ENCODE measurements around the gene SDK1.

Gene SDK1

DNA sequence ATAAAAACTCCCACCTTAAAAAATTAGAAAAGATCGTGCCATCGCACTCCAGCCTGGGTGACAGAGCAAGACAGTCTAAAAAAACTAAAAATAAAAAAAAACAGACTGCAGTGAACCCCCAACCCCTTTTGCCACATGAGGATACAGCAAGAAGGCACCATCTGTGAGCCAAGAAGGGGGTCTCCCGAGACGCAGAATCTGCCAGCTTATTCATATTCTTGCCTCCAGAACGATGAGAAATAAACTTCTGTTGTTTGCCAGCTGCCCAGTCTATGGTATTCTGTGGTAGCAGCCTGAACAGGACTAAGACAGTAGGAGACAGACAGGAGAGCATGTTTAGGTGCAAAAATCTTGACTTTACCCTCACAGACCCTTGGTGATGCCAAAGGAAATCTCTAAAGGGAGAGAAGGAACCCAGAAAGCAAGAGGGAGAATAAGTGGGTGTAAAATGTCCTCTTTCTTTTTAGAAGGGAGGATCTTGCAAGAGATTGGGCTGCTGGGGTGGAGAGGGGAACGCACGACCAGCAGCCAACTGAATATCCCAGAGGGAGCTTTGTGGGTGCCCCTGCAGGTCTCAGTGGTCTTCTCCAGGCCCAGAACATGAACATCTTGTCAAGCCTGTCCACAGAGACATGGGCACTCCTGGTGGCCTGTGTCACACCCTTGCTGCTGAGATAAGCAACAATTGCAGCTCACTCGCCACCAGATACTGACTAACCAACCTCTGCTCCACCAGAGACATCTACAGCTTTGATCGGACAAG is 980.4 kb downstream of the SDK1 start:
- TF ChIP-seq, protein P1, sequence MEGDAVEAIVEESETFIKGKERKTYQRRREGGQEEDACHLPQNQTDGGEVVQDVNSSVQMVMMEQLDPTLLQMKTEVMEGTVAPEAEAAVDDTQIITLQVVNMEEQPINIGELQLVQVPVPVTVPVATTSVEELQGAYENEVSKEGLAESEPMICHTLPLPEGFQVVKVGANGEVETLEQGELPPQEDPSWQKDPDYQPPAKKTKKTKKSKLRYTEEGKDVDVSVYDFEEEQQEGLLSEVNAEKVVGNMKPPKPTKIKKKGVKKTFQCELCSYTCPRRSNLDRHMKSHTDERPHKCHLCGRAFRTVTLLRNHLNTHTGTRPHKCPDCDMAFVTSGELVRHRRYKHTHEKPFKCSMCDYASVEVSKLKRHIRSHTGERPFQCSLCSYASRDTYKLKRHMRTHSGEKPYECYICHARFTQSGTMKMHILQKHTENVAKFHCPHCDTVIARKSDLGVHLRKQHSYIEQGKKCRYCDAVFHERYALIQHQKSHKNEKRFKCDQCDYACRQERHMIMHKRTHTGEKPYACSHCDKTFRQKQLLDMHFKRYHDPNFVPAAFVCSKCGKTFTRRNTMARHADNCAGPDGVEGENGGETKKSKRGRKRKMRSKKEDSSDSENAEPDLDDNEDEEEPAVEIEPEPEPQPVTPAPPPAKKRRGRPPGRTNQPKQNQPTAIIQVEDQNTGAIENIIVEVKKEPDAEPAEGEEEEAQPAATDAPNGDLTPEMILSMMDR (IDR thresholded peaks at IDR 0.05; ENCODE audit: insufficient read depth, low read depth, low read length, missing control alignments), result no peak
- no peak for DNase-seq (ENCODE audit: low read depth)
- H3K4me3 ChIP-seq (ENCODE audit: low read length), result no peak overlapping the region

DNA sequence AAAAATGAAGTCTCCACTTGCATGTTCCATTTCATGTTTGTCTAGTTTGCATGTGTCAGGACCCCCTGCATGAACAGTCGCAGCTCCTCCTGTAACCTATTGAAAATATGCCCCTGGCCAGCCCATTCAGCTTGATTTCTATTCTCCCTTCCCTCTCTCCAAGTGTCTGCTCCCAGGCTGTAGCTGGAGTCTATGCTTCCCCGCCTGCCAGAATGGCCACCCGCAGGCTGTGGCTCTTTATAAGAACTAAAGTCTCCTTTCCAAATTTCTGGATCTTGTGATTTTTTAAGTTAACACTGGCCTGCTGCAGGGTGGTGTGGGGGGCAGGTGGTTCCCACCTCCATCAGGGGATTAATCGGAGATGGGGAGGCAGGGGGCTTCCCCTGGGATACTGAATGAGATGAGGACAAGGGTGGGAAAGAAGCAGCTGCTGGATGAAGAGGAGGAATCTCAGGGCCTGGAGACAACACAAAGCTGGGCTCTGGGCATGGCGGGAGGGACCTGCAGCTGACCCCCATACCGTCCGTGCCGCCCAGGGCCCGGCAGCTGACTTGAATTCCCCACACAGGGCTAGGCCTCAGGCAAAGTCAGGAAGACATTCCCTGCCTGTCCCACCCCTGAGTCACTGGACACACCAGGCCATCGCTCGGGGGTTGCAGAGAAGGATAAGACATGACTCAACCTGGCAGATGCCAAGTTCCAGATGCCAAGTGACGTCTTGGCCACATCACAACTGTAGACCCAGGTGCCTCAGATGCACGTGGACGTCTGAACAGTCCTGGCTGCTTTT is 981.6 kb downstream of the SDK1 start:
- H3K4me3 ChIP-seq (ENCODE audit: low read length), result no peak overlapping the region
- peak; percentile 46 for DNase-seq (ENCODE audit: low read depth)
- TF ChIP-seq, protein P1 (IDR thresholded peaks at IDR 0.05; ENCODE audit: insufficient read depth, low read depth, low read length, missing control alignments), result no peak

DNA sequence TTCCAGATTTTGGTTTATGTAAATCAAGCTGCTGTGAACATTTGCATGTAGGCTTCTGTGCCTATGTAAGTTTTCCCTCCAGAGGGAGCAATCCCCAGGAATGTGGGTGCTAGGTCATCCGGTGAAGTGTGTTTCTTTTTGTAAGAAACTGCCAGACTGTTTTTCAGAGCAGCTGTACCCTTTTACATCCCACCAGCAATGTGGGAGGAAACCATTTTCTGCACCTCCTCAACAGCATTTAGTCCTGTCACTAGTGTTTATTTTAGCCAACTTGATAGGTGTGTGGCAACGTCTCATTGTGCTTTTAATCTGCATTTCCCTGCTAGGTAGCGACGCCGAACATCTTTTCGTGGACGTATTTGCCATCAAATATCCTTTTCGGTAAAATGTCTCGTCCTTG is 985.3 kb downstream of the SDK1 start:
- H3K4me3 ChIP-seq (ENCODE audit: low read length), result no peak overlapping the region
- TF ChIP-seq, protein P1 (IDR thresholded peaks at IDR 0.05; ENCODE audit: insufficient read depth, low read depth, low read length, missing control alignments), result peak; percentile 10
- DNase-seq (ENCODE audit: low read depth), result no peak

DNA sequence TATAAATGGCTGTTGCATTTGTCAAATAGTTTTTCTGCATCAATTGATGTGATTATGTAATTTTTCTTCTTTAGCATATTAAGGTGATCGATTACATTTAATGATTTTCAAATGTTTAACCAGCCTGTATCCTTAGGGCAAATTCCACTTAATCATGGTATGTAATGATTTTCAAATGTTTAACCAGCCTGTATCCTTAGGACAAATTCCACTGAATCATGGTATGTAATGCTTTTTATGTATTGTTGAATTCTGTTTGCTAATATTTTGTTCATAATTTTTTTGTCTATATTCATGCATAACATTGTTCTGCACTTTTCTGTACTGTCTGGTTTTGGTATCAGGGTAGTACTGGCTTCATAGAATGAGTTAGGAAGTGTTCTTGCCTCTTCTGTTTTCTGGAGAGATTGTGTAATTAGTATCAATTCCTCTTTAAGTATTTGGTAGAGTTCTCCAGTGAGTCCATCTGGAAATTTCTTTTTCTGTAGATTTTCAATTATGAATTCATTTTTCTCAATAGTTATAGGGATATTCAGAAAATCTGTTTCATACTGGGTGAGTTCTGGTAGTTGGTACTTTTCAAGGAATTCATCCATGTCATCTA is 987.8 kb downstream of the SDK1 start:
- no peak for DNase-seq (ENCODE audit: low read depth)
- TF ChIP-seq, protein P1 (IDR thresholded peaks at IDR 0.05; ENCODE audit: insufficient read depth, low read depth, low read length, missing control alignments), result no peak

DNA sequence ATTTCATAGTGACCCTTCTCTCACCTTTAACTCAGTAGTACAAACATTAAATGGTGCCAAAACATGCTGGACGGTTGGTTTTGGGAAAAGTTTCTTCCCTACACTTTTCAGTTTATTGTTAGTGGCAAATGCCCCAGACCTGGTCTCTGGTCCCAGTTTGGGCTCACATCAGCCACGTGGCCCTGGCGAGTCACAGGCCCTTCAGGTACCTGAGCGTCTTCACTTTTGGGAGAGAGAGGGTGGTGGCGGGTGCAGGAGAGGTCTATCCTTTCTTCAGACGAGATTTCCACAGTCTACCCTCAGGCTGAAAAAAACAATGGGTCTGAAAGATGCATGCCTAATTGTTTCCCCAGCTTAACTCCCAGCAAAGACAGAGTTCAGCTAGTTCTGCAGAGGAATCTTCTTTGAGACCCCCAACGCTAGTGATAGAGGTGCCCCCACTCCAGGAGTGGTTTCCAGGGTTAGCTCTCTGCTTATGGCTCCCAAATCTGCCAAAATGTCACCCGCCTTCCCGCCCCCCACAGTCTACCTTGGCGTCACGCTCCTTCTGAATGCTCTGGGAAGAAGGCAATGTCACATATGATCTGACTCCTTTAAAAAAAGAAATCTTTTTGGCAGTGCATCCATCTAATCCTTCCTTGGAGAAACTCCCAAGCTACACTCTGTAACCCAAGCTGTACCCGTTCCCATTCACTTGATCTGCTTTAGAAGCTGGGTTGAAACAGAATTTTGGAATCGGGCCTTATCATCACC is 996.3 kb downstream of the SDK1 start:
- no peak for DNase-seq (ENCODE audit: low read depth)
- TF ChIP-seq, protein P1 (IDR thresholded peaks at IDR 0.05; ENCODE audit: insufficient read depth, low read depth, low read length, missing control alignments), result no peak
- H3K4me3 ChIP-seq (ENCODE audit: low read length), result no peak overlapping the region

More for the DNA sequence above, 987.8 kb downstream of the SDK1 start:
- no peak overlapping the region for H3K4me3 ChIP-seq (ENCODE audit: low read length)

DNA sequence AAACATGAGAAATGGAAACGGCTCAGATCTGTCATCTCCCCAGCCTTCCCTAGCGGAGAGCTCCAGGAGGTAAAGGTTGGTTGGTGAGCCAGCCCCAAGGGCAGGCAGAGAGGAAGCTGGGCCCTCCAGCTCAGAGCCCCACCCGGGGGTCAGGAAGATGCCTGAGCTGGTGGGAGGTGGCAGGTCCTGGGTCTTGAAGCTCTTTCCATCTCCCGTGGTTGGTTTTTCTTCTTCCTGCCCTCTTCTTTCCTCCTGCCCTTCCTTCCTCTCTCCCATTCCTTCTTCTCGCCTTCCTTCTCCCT is 996.8 kb downstream of the SDK1 start:
- H3K4me3 ChIP-seq (ENCODE audit: low read length), result no peak overlapping the region
- TF ChIP-seq, protein P1 (IDR thresholded peaks at IDR 0.05; ENCODE audit: insufficient read depth, low read depth, low read length, missing control alignments), result no peak
- no peak for DNase-seq (ENCODE audit: low read depth)
